Left lung (tissue), 10 donors: ENCODE data around the gene MEF2C. TPM values are rescaled to one million over a fixed set of nuclear protein-coding genes. Genes with fewer than 3 reads are reported as not detected.
"Not testable (repeated sequence)": the region's sequence is repeated elsewhere in the genome, so short reads cannot be mapped to it uniquely, and the experiment has no call there.

Source experiments
- ATAC-seq: fragments of 200-7000 bp; cut with Tn5 transposase; one replicate; pipeline ENCODE4 v1.9.1; 2020; ENCODE audit warnings: moderate library complexity
- DNase-seq, 4 donors: peaks; one replicate each; pipeline ENCODE4 v3.0.0-alpha.2; 2013 to 2020
- H3K27ac ChIP-seq, 2 donors: fragments of 200-600 bp; sonication (generic) in 1 of 2; one replicate each; pipeline versions ENCODE4 v1.5.0 to v1.8.0; 2020 to 2021
- H3K27me3 ChIP-seq, 2 donors: fragments of 200-600 bp; sonication (generic) in 1 of 2; one replicate each; pipeline versions ENCODE4 v1.5.0 to v1.8.0; 2020 to 2021
- H3K36me3 ChIP-seq, 2 donors: fragments of 200-600 bp; sonication (generic) in 1 of 2; one replicate each; pipeline versions ENCODE4 v1.5.0 to v1.8.0; 2020 to 2021
- H3K4me1 ChIP-seq, 2 donors: fragments of 200-600 bp; one replicate each; pipeline ENCODE4 v1.8.0; 2021
- H3K4me3 ChIP-seq, 2 donors: fragments of 200-600 bp; sonication (generic) in 1 of 2; one replicate each; pipeline versions ENCODE4 v1.5.0 to v1.8.0; 2020 to 2021; ENCODE audit warnings: mild to moderate bottlenecking in 1 of 2
- H3K9me3 ChIP-seq, 2 donors: fragments of 200-600 bp; sonication (generic) in 1 of 2; one replicate each; pipeline versions ENCODE4 v1.5.0 to v1.8.0; 2020 to 2021
- intact Hi-C, 2 donors: fragments of 100-400 bp; cut with DNase I; formaldehyde crosslinking; loops; one replicate each; pipeline versions ENCODE4 v1.11.2 to v1.14.2; 2022
- polyA plus RNA-seq, 6 donors: library from polyadenylated mRNA; unstranded; fragments of 120-200 nt; gene quantifications; one replicate each; pipeline ENCODE4 v1.2.1, GENCODE V29; 2013; ENCODE audit not compliant: insufficient read length in 6 of 6
- total RNA-seq, 2 donors: library from RNA; stranded (reverse); fragmentation: NEBNext Ultra II Directional; extraction: Animal tissue kit (Norgen Biotek cat#: 25700); gene quantifications; one replicate each; pipeline ENCODE4 v1.2.1, GENCODE V29; 2021
- TF ChIP-seq, protein P1 (sequence below), 2 donors: fragments of 200-600 bp; sonication (generic) in 1 of 2; IDR thresholded peaks; one replicate each; pipeline versions ENCODE4 v1.5.0 to v1.8.0; 2021; ENCODE audit warnings: antibody characterized with exemption in 2 of 2
- donor health status: DM: no; HTN: yes; CAD: no.
- donor health status: DM: no; HTN: no; CAD: no.

MEF2C gene
- total and polyA plus RNA-seq, 8 donors = 45.7 to 97.3 (median 81.5) TPM

DNA sequence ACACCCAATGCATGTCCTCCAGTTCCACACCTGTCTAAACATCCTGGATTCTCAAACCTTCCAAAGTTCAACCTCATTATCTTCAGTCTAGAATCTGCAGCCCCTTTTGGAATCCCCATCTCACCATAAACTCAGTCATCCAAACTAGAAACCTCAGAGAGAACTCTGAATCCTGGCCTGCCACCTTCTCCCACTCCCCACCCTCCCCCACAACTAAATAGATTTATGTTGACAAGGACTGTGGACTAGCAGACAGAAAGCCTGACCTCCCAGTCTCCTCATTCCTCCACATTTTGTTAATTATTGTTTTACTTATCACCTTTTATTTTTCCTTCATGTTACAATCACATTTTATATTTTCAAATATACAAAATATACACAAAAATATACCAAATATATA, 76.6 kb downstream of the MEF2C start:
- intact Hi-C loops = no loop called here
- ATAC-seq = no peak
- no peaks in the 10 kb centered on the region for H3K9me3 ChIP-seq
- no peak for DNase-seq
- H3K4me1 ChIP-seq = peaks cover 0 to 3% of the 10 kb centered on the region in 2 donors
- TF ChIP-seq, protein P1, sequence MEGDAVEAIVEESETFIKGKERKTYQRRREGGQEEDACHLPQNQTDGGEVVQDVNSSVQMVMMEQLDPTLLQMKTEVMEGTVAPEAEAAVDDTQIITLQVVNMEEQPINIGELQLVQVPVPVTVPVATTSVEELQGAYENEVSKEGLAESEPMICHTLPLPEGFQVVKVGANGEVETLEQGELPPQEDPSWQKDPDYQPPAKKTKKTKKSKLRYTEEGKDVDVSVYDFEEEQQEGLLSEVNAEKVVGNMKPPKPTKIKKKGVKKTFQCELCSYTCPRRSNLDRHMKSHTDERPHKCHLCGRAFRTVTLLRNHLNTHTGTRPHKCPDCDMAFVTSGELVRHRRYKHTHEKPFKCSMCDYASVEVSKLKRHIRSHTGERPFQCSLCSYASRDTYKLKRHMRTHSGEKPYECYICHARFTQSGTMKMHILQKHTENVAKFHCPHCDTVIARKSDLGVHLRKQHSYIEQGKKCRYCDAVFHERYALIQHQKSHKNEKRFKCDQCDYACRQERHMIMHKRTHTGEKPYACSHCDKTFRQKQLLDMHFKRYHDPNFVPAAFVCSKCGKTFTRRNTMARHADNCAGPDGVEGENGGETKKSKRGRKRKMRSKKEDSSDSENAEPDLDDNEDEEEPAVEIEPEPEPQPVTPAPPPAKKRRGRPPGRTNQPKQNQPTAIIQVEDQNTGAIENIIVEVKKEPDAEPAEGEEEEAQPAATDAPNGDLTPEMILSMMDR (IDR thresholded peaks at IDR 0.05) = no peak
- H3K36me3 ChIP-seq = peaks cover 4 to 6% of the 10 kb centered on the region in 2 donors
- H3K27me3 ChIP-seq = no peaks in the 10 kb centered on the region
- H3K4me3 ChIP-seq = no peak overlapping the region
- no peak overlapping the region for H3K27ac ChIP-seq

DNA sequence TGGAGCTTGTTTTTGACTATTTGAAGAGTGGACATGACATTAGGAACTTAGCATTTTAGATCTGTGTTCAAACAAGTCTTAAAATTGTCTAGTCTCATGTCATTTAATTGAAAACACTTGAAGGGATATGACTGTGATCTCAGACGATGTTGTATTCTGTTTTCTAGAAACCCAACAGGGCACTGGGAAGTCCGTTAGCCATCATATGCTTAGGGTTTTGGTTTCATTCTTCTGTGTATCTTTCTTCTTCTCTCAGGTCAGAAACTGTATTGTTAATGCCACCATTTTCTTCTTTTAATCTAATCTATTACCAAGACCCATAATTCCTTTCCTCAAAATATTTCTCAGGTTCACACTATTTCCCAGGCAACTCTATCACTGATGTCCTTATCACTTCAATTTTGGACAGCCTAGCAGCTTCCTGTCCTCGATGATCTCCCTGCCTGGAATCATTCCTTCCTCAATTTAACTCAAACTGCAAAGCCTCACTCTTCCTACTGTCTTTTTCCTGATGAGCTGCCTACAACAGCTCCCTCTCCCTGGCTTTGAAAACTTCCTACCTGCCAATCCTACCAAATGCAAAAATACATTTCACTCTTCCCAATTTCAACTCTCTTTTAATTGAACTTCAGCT, 77.7 kb downstream of the MEF2C start:
- intact Hi-C loops = no loop called here
- Histone ChIP-seq H3K4me1 (no peaks in the 10 kb centered on the region), H3K36me3 (peaks cover 4 to 6% of the 10 kb centered on the region in 2 donors), H3K9me3 (no peaks in the 10 kb centered on the region), H3K27me3 (no peaks in the 10 kb centered on the region), H3K4me3 (no peak overlapping the region), H3K27ac (no peak overlapping the region)
- DNase-seq (no peak), ATAC-seq (no peak)
- TF ChIP-seq, protein P1 (IDR thresholded peaks at IDR 0.05) = no peak

GRCh38 chr5:88804444-88804843, 78.5 kb downstream of the MEF2C start:
- no peak overlapping the region for H3K4me3 ChIP-seq
- DNase-seq (peak in 1 of 4 donors; percentile 28), ATAC-seq (no peak)
- no peak overlapping the region for H3K27ac ChIP-seq
- H3K27me3 ChIP-seq = no peaks in the 10 kb centered on the region
- no peaks in the 10 kb centered on the region for H3K9me3 ChIP-seq
- intact Hi-C loops = no loop called here
- H3K4me1 ChIP-seq = no peaks in the 10 kb centered on the region
- TF ChIP-seq, protein P1 (IDR thresholded peaks at IDR 0.05) = no peak
- H3K36me3 ChIP-seq = peaks cover 4 to 6% of the 10 kb centered on the region in 2 donors

DNA sequence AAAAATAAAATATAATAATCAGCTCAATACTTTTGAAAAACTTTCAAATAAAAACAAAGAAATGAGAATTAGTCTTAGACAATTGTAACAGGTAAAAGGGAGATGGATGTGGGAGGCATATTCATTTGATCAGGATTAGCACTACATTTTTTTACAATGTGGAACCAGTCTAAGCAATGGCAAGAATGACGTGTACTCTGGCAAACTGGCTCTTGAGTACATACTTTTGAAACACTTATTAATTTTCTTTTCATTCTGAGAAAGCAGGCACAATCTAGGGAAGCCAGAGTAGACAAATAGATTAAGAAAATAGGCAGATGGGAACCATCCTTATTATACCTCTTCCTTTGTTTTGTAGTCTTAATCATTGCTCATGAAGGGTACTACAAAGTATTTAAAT, 79.7 kb downstream of the MEF2C start:
- intact Hi-C loops = no loop called here
- peaks cover 4 to 6% of the 10 kb centered on the region in 2 donors for H3K36me3 ChIP-seq
- H3K4me1 ChIP-seq = no peaks in the 10 kb centered on the region
- no peaks in the 10 kb centered on the region for H3K27me3 ChIP-seq
- DNase-seq (peak in 1 of 4 donors; percentile 24), ATAC-seq (peak; percentile 76)
- TF ChIP-seq, protein P1 (IDR thresholded peaks at IDR 0.05) = no peak
- H3K9me3 ChIP-seq = no peaks in the 10 kb centered on the region
- no peak overlapping the region for H3K27ac ChIP-seq
- no peak overlapping the region for H3K4me3 ChIP-seq

DNA sequence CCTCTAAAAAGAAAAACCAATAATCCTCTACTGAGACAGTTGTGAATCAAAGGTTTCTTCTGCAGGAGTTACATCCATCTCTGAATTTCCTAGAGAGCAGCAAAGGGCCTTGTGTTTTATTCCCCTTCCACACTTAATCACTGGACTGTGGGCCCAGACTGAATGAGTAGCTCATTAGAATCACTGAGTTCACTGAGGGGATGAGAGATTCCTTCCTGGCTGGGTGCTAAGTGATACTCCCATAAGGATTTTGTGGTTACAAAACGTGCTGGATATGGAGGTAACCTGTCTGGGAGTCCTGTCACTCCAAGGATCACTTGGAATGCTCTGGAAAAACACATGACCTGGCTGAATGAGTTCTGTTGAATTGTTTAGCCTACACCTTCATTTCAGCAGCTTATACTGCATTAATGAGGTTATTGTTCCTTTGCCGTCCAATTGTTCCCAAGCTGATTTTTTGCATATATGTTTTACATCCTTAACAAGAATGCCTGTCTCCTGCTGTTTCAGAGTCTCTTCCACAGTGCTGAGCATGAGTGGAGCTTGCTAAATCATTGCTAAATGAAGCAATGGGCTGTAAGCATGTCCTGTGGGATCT, 82.9 kb downstream of the MEF2C start:
- Histone ChIP-seq H3K4me3 (no peak overlapping the region), H3K27ac (no peak overlapping the region), H3K9me3 (no peaks in the 10 kb centered on the region), H3K4me1 (no peaks in the 10 kb centered on the region), H3K27me3 (no peaks in the 10 kb centered on the region), H3K36me3 (peaks cover 4 to 6% of the 10 kb centered on the region in 2 donors)
- TF ChIP-seq, protein P1 (IDR thresholded peaks at IDR 0.05) = no peak
- ATAC-seq (no peak), DNase-seq (no peak)
- intact Hi-C loops = no loop called here

DNA sequence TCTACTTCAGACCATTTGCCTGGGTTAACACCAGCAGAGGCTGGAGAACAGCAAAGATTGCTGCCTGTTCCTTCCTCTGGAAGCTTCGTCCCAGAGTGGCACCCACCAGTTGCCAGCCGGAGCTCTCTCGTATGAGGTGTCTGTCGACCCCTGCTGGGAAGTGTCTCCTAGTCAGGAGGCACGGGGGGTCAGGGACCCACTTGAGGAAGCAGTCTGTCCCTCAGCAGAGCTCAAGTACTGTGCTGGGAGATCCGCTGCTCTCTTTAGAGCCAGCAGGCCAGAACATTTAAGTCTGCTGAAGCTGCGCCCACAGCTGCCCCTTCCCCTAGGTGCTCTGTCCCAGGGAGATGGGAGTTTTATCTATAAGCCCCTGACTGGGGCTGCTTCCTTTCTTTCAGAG, 84.1 kb downstream of the MEF2C start:
- peak in 1 of 4 donors; percentile 27 for DNase-seq
- H3K4me1 ChIP-seq, H3K9me3 ChIP-seq, H3K27me3 ChIP-seq, ATAC-seq, H3K27ac ChIP-seq, H3K36me3 ChIP-seq, intact Hi-C loops, H3K4me3 ChIP-seq: not testable (repeated sequence)

- DNase-seq, H3K27ac ChIP-seq, intact Hi-C loops, H3K27me3 ChIP-seq, H3K36me3 ChIP-seq, H3K4me3 ChIP-seq, H3K9me3 ChIP-seq, ATAC-seq, H3K4me1 ChIP-seq: not testable (repeated sequence)
Observed at GRCh38 chr5:88793797-88794196, 89.2 kb downstream of the MEF2C start.
